OCI-LY7 (cell line): Measurements from ENCODE around the gene PACSIN2.

Experiments used
- EZH2phosphoT487 ChIP-seq: fragments of 200-600 bp; sonication (generic); IDR thresholded peaks from 2 replicates; pipeline ENCODE4 v1.6.1; 2018; ENCODE audit warnings: low read depth, borderline replicate concordance, mild to moderate bottlenecking, mixed run types, antibody characterized with exemption, low read length, moderate library complexity, mixed read lengths
- TF ChIP-seq, protein P1 (sequence below): fragments of 200-600 bp; sonication (generic); conservative IDR thresholded peaks from 2 replicates; pipeline ENCODE4 v1.5.1; 2014; ENCODE audit warnings: mild to moderate bottlenecking, antibody characterized with exemption, low read length, moderate library complexity, mixed read lengths

DNA sequence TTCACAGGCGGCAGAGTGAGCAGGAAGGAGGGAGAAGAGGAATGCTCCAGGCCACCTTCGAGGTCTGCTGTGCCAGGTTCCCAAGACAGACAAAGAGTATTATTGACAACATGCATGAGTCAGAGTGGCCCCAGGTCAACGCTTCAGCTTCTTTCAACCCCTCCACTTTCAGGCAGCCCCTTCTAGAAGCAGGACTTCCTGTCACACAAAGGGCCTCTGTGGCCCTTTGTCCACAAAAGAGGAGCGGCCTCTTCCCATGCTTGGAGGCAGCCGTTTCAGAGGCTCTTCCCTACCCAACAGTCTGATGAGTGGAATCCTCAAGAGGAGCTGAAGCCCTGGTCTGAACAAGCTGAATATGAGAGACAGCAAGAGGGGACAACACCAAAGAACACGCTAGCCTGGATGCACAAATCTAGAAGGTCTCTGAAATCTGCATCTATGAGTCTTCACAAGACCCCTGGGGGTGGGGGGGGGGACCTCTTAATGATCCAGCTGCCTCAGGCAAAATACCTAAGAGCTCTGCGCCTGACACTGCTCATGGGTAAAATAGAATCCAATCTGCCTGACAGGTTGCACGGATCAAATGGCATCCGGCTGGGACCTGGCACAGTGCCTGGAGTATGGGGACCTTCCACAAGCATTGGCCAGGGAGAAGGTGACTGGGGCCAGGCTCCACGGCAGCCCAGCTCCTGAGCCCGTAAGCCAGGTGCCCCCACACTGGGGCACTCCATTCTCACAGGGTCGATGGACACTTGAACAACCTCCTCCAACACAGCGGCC lies 67.5 kb downstream of the PACSIN2 start:
- TF ChIP-seq, protein P1, sequence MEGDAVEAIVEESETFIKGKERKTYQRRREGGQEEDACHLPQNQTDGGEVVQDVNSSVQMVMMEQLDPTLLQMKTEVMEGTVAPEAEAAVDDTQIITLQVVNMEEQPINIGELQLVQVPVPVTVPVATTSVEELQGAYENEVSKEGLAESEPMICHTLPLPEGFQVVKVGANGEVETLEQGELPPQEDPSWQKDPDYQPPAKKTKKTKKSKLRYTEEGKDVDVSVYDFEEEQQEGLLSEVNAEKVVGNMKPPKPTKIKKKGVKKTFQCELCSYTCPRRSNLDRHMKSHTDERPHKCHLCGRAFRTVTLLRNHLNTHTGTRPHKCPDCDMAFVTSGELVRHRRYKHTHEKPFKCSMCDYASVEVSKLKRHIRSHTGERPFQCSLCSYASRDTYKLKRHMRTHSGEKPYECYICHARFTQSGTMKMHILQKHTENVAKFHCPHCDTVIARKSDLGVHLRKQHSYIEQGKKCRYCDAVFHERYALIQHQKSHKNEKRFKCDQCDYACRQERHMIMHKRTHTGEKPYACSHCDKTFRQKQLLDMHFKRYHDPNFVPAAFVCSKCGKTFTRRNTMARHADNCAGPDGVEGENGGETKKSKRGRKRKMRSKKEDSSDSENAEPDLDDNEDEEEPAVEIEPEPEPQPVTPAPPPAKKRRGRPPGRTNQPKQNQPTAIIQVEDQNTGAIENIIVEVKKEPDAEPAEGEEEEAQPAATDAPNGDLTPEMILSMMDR = no peak
- no peak for TF ChIP-seq EZH2phosphoT487
